SIG-M5 treated with dmso at 0.1 percent for 504 hours (cell line): ENCODE results near the gene SOD3.

Source experiments
- DNase-seq: peaks from one replicate; lab custom pipeline; 2025; ENCODE audit not compliant: unreplicated experiment; lab: John Stamatoyannopoulos, UW

Gene SOD3

GRCh38 chr4:24774452-24774851, 20.9 kb upstream of the SOD3 start:
- no peak for DNase-seq

GRCh38 chr4:24775032-24775605, 20.3 kb upstream of the SOD3 start:
- DNase-seq = no peak

GRCh38 chr4:24775750-24776149, 19.6 kb upstream of the SOD3 start:
- no peak for DNase-seq

GRCh38 chr4:24777536-24778463, 17.6 kb upstream of the SOD3 start:
- DNase-seq = no peak

- no peak for DNase-seq
These were observed 16.7 kb upstream of the SOD3 start for GRCh38 chr4:24778464-24779225.

- no peak for DNase-seq
These were observed 14.4 kb upstream of the SOD3 start for GRCh38 chr4:24780936-24781495.

- no peak for DNase-seq
These were observed 13.2 kb upstream of the SOD3 start for GRCh38 chr4:24781999-24782745.

GRCh38 chr4:24783506-24783905, 11.9 kb upstream of the SOD3 start:
- no peak for DNase-seq

GRCh38 chr4:24791043-24791442, 4.3 kb upstream of the SOD3 start:
- no peak for DNase-seq

GRCh38 chr4:24792552-24792951, 2.8 kb upstream of the SOD3 start:
- no peak for DNase-seq

- DNase-seq = no peak
These were observed 2.0 kb upstream of the SOD3 start for GRCh38 chr4:24793219-24794005.

GRCh38 chr4:24794051-24794450, 1.3 kb upstream of the SOD3 start:
- no peak for DNase-seq

GRCh38 chr4:24794480-24794879, 893 bp upstream of the SOD3 start:
- DNase-seq = no peak

- no peak for DNase-seq
These were observed 451 bp downstream of the SOD3 start for GRCh38 chr4:24795666-24796381.

GRCh38 chr4:24796620-24797019, 1.2 kb downstream of the SOD3 start:
- no peak for DNase-seq

GRCh38 chr4:24798036-24798610, 2.8 kb downstream of the SOD3 start:
- DNase-seq = no peak

- no peak for DNase-seq
These were observed 3.8 kb downstream of the SOD3 start for GRCh38 chr4:24799196-24799543.

- no peak for DNase-seq
These were observed 4.4 kb downstream of the SOD3 start for GRCh38 chr4:24799544-24800324.
